RWPE1 (cell line): ENCODE results near the gene SOX18.

Source experiments
- CTCF ChIA-PET: fragments of 350-600 bp; sonication (Branson Sonifier 250); formaldehyde crosslinking; extraction: SDS; loops from one replicate; lab custom pipeline; 2021; lab: Yijun Ruan, JAX
- POLR2A ChIA-PET: fragments of 400-600 bp; formaldehyde crosslinking; extraction: SDS; loops from one replicate; lab custom pipeline; 2020; ENCODE audit warnings: antibody characterized with exemption; ENCODE audit not compliant: low non-redundant PET; lab: Yijun Ruan, JAX
- DNase-seq: peaks from one replicate; pipeline ENCODE4 v3.0.0; 2012; ENCODE audit warnings: low spot score
- H3K27ac ChIP-seq: fragments of 450-650 bp; 2 replicates; pipeline ENCODE4 v1.5.1; 2017
- CTCF ChIP-seq: fragments of 450-650 bp; conservative IDR thresholded peaks from 2 replicates; pipeline ENCODE4 v1.5.1; 2017; ENCODE audit warnings: low read depth, mild to moderate bottlenecking

Gene SOX18

GRCh38 chr20:64052326-64052722 is 2.9 kb upstream of the SOX18 start:
- no peak for DNase-seq
- no peak for TF ChIP-seq CTCF
- POLR2A ChIA-PET = interaction anchor here (1.9 kb wide), 1 partner anchor 11 kb away, joined by 8 read pairs; the partner anchor contains the start of gene TCEA2
- H3K27ac ChIP-seq = peak overlapping the region; percentile 4; the same call in 1 of the 2 replicates
- CTCF ChIA-PET = interaction anchor here (0.6 to 5.6 kb wide), 4 partner anchors 13 to 394 kb away, joined by 3 to 96 read pairs (median 4); no protein-coding TSS in a partner anchor

GRCh38 chr20:64051561-64052325 is 2.3 kb upstream of the SOX18 start:
- TF ChIP-seq CTCF = no peak
- ChIA-PET POLR2A (interaction anchor here (1.9 kb wide), 1 partner anchor 11 kb away, joined by 8 read pairs; the partner anchor contains the start of gene TCEA2), CTCF (interaction anchor here (0.6 to 5.6 kb wide), 3 partner anchors 13 to 60 kb away, joined by 3 to 96 read pairs (median 4); no protein-coding TSS in a partner anchor)
- H3K27ac ChIP-seq = peak overlapping the region; percentile 4; the same call in 1 of the 2 replicates
- no peak for DNase-seq

GRCh38 chr20:64051033-64051452 is 1.6 kb upstream of the SOX18 start:
- no peak overlapping the region for H3K27ac ChIP-seq
- TF ChIP-seq CTCF = no peak
- CTCF ChIA-PET = interaction anchor here (0.5 to 5.6 kb wide), 2 partner anchors 12 to 852 kb away, joined by 3 to 96 read pairs; no protein-coding TSS in a partner anchor
- POLR2A ChIA-PET = no interaction called here
- no peak for DNase-seq

- TF ChIP-seq CTCF = no peak
- no peak overlapping the region for H3K27ac ChIP-seq
- DNase-seq = no peak
- POLR2A ChIA-PET = no interaction called here
- CTCF ChIA-PET = interaction anchor here (0.5 to 5.6 kb wide), 3 partner anchors 11 to 852 kb away, joined by 3 to 96 read pairs (median 4); partner anchors contain the start of gene TCEA2
Observed at GRCh38 chr20:64050261-64051032, 1.0 kb upstream of the SOX18 start.

GRCh38 chr20:64049878-64050260 is 430 bp upstream of the SOX18 start:
- ChIA-PET POLR2A (no interaction called here), CTCF (interaction anchor here (0.9 to 5.6 kb wide), 4 partner anchors 7 to 13 kb away, joined by 3 to 96 read pairs (median 6); partner anchors contain the start of gene TCEA2)
- no peak for TF ChIP-seq CTCF
- no peak for DNase-seq
- no peak overlapping the region for H3K27ac ChIP-seq
